Panc1 (cell line): ENCODE results near the gene CDC25B. TPM values are rescaled to one million over a fixed set of nuclear protein-coding genes. Genes with fewer than 3 reads are reported as not detected.

Experiments used
- ATAC-seq: fragments of 200-7000 bp; cut with Tn5 transposase; 2 replicates; pipeline ENCODE4 v1.9.1; 2020; ENCODE audit warnings: mild to moderate bottlenecking, moderate library complexity
- BruUV-seq: library from RNA; stranded (reverse); fragments of 400-500 nt; replicated peaks from 2 replicates; lab custom pipeline; 2021; lab: Mats Ljungman, UMichigan
- CTCF ChIA-PET: fragments of 300-600 bp; sonication (Branson Sonifier 250); formaldehyde crosslinking; loops from one replicate; lab custom pipeline; 2022; ENCODE audit warnings: antibody characterized with exemption; lab: Charles Lee
- POLR2A ChIA-PET: fragments of 300-600 bp; sonication (Branson Sonifier 250); formaldehyde crosslinking; loops from one replicate; lab custom pipeline; 2022; ENCODE audit warnings: antibody characterized with exemption; lab: Charles Lee
- DNase-seq: peaks from one replicate; pipeline ENCODE4 v3.0.0-alpha.2; 2010; ENCODE audit warnings: low read depth, low spot score
- H3K27ac ChIP-seq: 2 replicates; pipeline ENCODE4 v1.5.1; 2011; ENCODE audit warnings: mild to moderate bottlenecking, low read length, inconsistent platforms
- H3K27me3 ChIP-seq: fragments of 200-500 bp; sonication (Bioruptor generic); 2 replicates; pipeline ENCODE4 v1.6.0; 2014; ENCODE audit warnings: low read length, inconsistent platforms; ENCODE audit not compliant: control insufficient read depth, insufficient read depth
- H3K36me3 ChIP-seq: fragments of 200-500 bp; sonication (Bioruptor generic); 2 replicates; pipeline ENCODE4 v1.5.1; 2014; ENCODE audit warnings: inconsistent platforms, mild to moderate bottlenecking, low read length, moderate library complexity; ENCODE audit not compliant: control insufficient read depth, insufficient read depth
- H3K4me1 ChIP-seq: 2 replicates; pipeline ENCODE4 v1.5.1; 2011; ENCODE audit warnings: inconsistent platforms, mild to moderate bottlenecking, low read length, moderate library complexity; ENCODE audit not compliant: control insufficient read depth, insufficient read depth
- H3K4me3 ChIP-seq, 2 experiments: 2 replicates each; pipeline ENCODE4 v1.5.1; 2011 to 2012; ENCODE audit warnings: low read depth in 2 of 2, low read length in 2 of 2, mild to moderate bottlenecking in 2 of 2, inconsistent platforms in 1 of 2, moderate library complexity in 1 of 2
- H3K9me3 ChIP-seq: fragments of 200-500 bp; sonication (Bioruptor generic); 2 replicates; pipeline ENCODE4 v1.5.1; 2014; ENCODE audit warnings: low read depth, mild to moderate bottlenecking, inconsistent platforms, low read length, moderate library complexity; ENCODE audit not compliant: control insufficient read depth, insufficient read depth
- CTCF ChIP-seq: fragments of 450-650 bp; IDR thresholded peaks from 2 replicates; pipeline ENCODE4 v1.5.1; 2017; ENCODE audit warnings: mild to moderate bottlenecking
- POLR2AphosphoS5 ChIP-seq: IDR thresholded peaks from 2 replicates; pipeline ENCODE4 v1.6.1; 2012; ENCODE audit warnings: mild to moderate bottlenecking, low read depth, low read length, moderate library complexity
- REST ChIP-seq, 2 experiments: IDR thresholded peaks; 2 replicates each; pipeline ENCODE4 v1.6.1; 2011 to 2012; ENCODE audit warnings: low read depth in 2 of 2, control low read depth in 1 of 2, low read length in 1 of 2, mild to moderate bottlenecking in 1 of 2, moderate library complexity in 1 of 2; ENCODE audit not compliant: insufficient read depth in 1 of 2
- SIN3A ChIP-seq: IDR thresholded peaks from 2 replicates; pipeline ENCODE4 v1.6.1; 2012; ENCODE audit warnings: low read depth, mild to moderate bottlenecking, low read length, moderate library complexity, borderline replicate concordance; ENCODE audit not compliant: insufficient read depth
- TCF7L2 ChIP-seq: IDR thresholded peaks from 2 replicates; pipeline ENCODE4 v1.6.1; 2011; ENCODE audit warnings: mild to moderate bottlenecking, low read depth, low read length, inconsistent platforms
- in situ Hi-C: cut with HindIII; loops from 2 replicates; pipeline ENCODE4 v1.10.0; 2016; ENCODE audit warnings: low sequenced_read_pairs, low pct_unique_long_range_greater_than_20kb
- intact Hi-C: fragments of 100-400 bp; cut with micrococcal nuclease; formaldehyde crosslinking; loops from one replicate; pipeline ENCODE4 v1.10.0; 2022; ENCODE audit not compliant: unreplicated experiment
- total RNA-seq: library from RNA; stranded (reverse); gene quantifications from one replicate; pipeline ENCODE4 v1.2.1, GENCODE V29; 2021; ENCODE audit not compliant: unreplicated experiment

Gene CDC25B
- total RNA-seq, 1 experiment from 2014 or later = 170 TPM

- peak within 1 kb of the TSS; percentile 60 to 74 for H3K4me3 ChIP-seq
- no TSS peak for BruUV-seq
- peaks cover 23% of the 10 kb centered on the region for H3K4me1 ChIP-seq
- H3K9me3 ChIP-seq = no peaks in the 10 kb centered on the region
- 0 out of 2 replicates have a peak, but pooled peaks cover 4% of the 10 kb centered on the region for H3K36me3 ChIP-seq
- peak; percentile 88 for DNase-seq
- peak; percentile 91 for ATAC-seq
- intact Hi-C loops (loop anchor here (2.0 kb wide), 1 partner anchor 31 kb away; no protein-coding TSS in a partner anchor), in situ Hi-C loops (no loop called here)
- POLR2A ChIA-PET = interaction anchor here (0.5 to 0.9 kb wide), 3 partner anchors 19 to 39 kb away, joined by 3 to 4 read pairs (median 3); partner anchors contain the start of gene SPEF1
- peak within 1 kb of the TSS; percentile 89 for H3K27ac ChIP-seq
- no peaks in the 10 kb centered on the region for H3K27me3 ChIP-seq
- TF ChIP-seq TCF7L2 = no peak
- TF ChIP-seq SIN3A = no peak; the same call in 1 of the 2 replicates
- no peak; a peak in 1 of 4 replicates for TF ChIP-seq REST (IDR thresholded peaks at IDR 0.05; ENCODE audit: insufficient read depth in 1 of 2, low read depth in 2 of 2, low read length in 1 of 2)
- peak; percentile 99 for TF ChIP-seq CTCF
- TF ChIP-seq POLR2AphosphoS5 = peak; percentile 89
- CTCF ChIA-PET = interaction anchor here (0.6 to 1.9 kb wide), 6 partner anchors 15 to 39 kb away, joined by 3 to 7 read pairs (median 5); partner anchors contain the start of gene SPEF1
Observed at GRCh38 chr20:3820048-3820900, 24.2 kb downstream of the CDC25B start, which contains the start of gene AP5S1. AP5S1 (plus strand) TSS chr20:3820547; CDS start chr20:3822118, 1,571 bp downstream.

GRCh38 chr20:3820901-3821727 lies 25.0 kb downstream of the CDC25B start:
- H3K9me3 ChIP-seq = no peaks in the 10 kb centered on the region
- no peak for DNase-seq

More at GRCh38 chr20:3820901-3821727, 25.0 kb downstream of the CDC25B start:
- intact Hi-C loops = loop anchor here (2.0 kb wide), 1 partner anchor 32 kb away; no protein-coding TSS in a partner anchor
- peaks cover 19% of the 10 kb centered on the region for H3K4me1 ChIP-seq
- H3K4me3 ChIP-seq = peak overlapping the region; percentile 60 to 74
- ChIA-PET POLR2A (interaction anchor here (0.6 to 0.9 kb wide), 3 partner anchors 20 to 661 kb away, joined by 3 to 8 read pairs (median 3); partner anchors contain the start of genes FASTKD5, SPEF1 and UBOX5), CTCF (interaction anchor here (0.6 to 1.9 kb wide), 6 partner anchors 14 to 195 kb away, joined by 3 to 7 read pairs (median 4); partner anchors contain the start of gene SPEF1)
- 0 out of 2 replicates have a peak, but pooled peaks cover 4% of the 10 kb centered on the region for H3K36me3 ChIP-seq
- no peak for TF ChIP-seq CTCF
- TF ChIP-seq TCF7L2 = no peak
- no peak for TF ChIP-seq SIN3A
- no peak for TF ChIP-seq POLR2AphosphoS5
- TF ChIP-seq REST (IDR thresholded peaks at IDR 0.05; ENCODE audit: insufficient read depth in 1 of 2, low read depth in 2 of 2, low read length in 1 of 2) = no peak
- peak overlapping the region; percentile 89 for H3K27ac ChIP-seq
- ATAC-seq = no peak
- TSS peak; percentile 88 for BruUV-seq
- in situ Hi-C loops = no loop called here
- no peaks in the 10 kb centered on the region for H3K27me3 ChIP-seq
